Neural crest cell (in vitro differentiated cells): ENCODE measurements around the gene GADD45A. TPM values are rescaled to one million over a fixed set of nuclear protein-coding genes. Genes with fewer than 3 reads are reported as not detected.

ENCODE experiments used
- DNase-seq: peaks from one replicate; pipeline ENCODE4 v3.0.0; 2021; ENCODE audit warnings: low read depth, mixed read lengths, low spot score
- H3K27ac Mint-ChIP-seq: one replicate; pipeline ENCODE4 v1.8.0; 2021; ENCODE audit warnings: mild to moderate bottlenecking, mixed read lengths; ENCODE audit not compliant: unreplicated experiment
- H3K27me3 Mint-ChIP-seq: 2 replicates; pipeline ENCODE4 v1.8.0; 2021; ENCODE audit warnings: low read depth, mild to moderate bottlenecking, mixed read lengths
- H3K36me3 Mint-ChIP-seq: 2 replicates; pipeline ENCODE4 v1.8.0; 2021; ENCODE audit warnings: low read depth, mild to moderate bottlenecking, mixed read lengths
- H3K4me1 Mint-ChIP-seq: 2 replicates; pipeline ENCODE4 v1.8.0; 2021; ENCODE audit warnings: mixed read lengths
- H3K4me3 Mint-ChIP-seq: one replicate; pipeline ENCODE4 v1.8.0; 2021; ENCODE audit warnings: mild to moderate bottlenecking, mixed read lengths
- H3K9me3 Mint-ChIP-seq: 2 replicates; pipeline ENCODE4 v1.8.0; 2021; ENCODE audit warnings: mixed read lengths
- total RNA-seq: library from RNA; stranded (reverse); gene quantifications from 2 replicates; pipeline ENCODE4 v1.2.1, GENCODE V29; 2021
- TF ChIP-seq, protein P1 (sequence below): fragments of 200-600 bp; sonication (generic); conservative IDR thresholded peaks from 2 replicates; pipeline ENCODE4 v1.5.0; 2021; ENCODE audit warnings: antibody characterized with exemption, mild to moderate bottlenecking

Gene GADD45A
- total RNA-seq, 1 donor from 2014 or later = 17.8 TPM

DNA sequence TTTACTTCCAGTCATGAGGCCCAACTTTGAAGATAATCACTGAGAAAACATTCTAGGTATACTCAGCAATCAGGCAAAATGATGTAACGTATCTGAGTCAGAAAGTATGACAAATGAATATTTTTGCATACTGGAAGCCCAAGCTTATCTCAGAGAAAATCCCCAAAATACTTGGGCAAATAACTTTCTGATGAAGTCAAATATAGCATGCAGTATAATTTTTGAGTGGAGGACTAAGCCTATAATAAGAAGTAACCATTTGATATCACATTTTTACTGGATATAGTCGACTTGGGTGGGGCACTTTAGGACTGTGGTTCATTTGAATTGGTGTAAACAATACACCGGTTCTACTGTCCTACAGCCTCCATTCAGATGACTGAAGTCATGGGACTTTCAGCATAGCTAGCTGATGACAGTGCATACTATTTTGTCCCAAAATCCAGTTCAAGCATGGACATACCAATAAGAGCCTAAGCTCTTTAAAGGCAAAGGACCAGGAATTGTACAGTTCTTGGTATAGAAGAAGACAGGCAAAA is 2.3 kb upstream of the GADD45A start:
- TF ChIP-seq, protein P1, sequence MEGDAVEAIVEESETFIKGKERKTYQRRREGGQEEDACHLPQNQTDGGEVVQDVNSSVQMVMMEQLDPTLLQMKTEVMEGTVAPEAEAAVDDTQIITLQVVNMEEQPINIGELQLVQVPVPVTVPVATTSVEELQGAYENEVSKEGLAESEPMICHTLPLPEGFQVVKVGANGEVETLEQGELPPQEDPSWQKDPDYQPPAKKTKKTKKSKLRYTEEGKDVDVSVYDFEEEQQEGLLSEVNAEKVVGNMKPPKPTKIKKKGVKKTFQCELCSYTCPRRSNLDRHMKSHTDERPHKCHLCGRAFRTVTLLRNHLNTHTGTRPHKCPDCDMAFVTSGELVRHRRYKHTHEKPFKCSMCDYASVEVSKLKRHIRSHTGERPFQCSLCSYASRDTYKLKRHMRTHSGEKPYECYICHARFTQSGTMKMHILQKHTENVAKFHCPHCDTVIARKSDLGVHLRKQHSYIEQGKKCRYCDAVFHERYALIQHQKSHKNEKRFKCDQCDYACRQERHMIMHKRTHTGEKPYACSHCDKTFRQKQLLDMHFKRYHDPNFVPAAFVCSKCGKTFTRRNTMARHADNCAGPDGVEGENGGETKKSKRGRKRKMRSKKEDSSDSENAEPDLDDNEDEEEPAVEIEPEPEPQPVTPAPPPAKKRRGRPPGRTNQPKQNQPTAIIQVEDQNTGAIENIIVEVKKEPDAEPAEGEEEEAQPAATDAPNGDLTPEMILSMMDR = no peak
- DNase-seq = no peak
- H3K9me3 Mint-ChIP-seq = no peaks in the 10 kb centered on the region
- peaks cover 23% of the 10 kb centered on the region for H3K4me1 Mint-ChIP-seq
- peaks cover 2% of the 10 kb centered on the region for H3K36me3 Mint-ChIP-seq
- no peak overlapping the region for H3K27ac Mint-ChIP-seq
- no peaks in the 10 kb centered on the region for H3K27me3 Mint-ChIP-seq
- H3K4me3 Mint-ChIP-seq = no peak overlapping the region

GRCh38 chr1:67683316-67683715 is 1.7 kb upstream of the GADD45A start:
- Mint-ChIP-seq H3K36me3 (peaks cover 4% of the 10 kb centered on the region), H3K27me3 (no peaks in the 10 kb centered on the region), H3K27ac (no peak overlapping the region), H3K4me1 (peaks cover 25% of the 10 kb centered on the region), H3K4me3 (no peak overlapping the region), H3K9me3 (no peaks in the 10 kb centered on the region)
- TF ChIP-seq, protein P1 = no peak
- no peak for DNase-seq

DNA sequence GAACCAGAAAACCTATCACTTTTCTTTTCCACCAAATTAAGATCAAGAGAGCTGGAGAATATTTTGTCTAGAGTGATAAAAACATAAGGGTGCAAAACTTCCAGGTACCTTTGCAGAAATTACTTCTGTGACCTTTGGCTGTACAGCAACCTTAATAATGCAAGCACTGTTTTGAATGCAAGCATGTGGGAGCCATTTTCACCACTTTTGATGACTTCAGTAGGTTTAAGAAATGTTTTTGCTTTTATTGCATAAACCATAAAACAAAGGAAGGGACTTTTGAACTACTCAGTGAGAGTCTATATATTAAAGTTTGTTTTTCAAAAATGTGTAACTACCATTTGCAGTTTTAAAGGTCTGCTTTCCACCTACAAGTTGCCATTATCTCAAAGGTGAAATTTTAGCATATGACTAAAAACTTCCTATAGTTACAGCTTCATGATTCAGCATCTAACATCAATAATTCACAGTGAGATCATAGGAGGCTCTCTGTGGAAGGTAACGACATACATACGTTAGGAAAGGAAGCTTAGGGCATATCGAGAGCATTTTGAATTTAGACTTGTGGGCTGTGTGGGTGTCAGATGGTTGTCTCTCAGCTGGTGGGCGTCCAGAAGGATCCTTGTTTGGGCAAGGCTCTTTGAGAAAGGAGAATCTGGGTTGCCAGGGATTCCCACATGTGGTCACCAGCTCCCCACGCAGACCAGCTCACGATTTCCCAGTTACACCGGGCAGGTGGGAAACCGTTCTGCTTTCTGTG is 1.1 kb upstream of the GADD45A start:
- H3K4me3 Mint-ChIP-seq = peak overlapping the region; percentile 99
- H3K36me3 Mint-ChIP-seq = peaks cover 6% of the 10 kb centered on the region
- H3K27ac Mint-ChIP-seq = no peak overlapping the region

DNA sequence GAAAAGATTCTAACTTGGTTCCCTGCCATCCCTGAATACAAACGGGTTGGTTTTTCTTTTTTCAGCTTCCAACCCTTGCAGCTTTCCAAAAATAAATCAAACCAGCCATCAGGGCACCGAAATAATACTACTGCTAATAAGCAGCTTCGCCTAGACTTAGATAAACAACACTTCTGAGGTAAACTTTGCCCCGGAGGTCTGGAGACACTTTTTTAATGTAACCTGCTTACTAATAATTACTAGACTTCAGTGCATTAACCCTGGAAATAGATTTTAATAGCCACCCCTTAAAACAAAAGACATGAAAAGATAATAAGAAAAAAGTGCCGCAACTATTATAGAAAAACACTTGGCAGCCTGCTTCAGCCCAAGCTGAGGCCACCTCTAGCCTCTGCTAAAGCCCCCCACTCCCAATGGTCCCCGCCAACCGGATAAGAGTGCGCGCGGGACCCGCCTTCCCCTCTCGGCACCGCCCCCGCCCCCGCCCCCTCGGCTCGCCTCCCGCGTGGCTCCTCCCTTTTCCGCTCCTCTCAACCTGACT is 405 bp upstream of the GADD45A start:
- H3K9me3 Mint-ChIP-seq = no peaks in the 10 kb centered on the region
- peaks cover 25% of the 10 kb centered on the region for H3K4me1 Mint-ChIP-seq
- TF ChIP-seq, protein P1 = no peak
- no peak for DNase-seq
- H3K27me3 Mint-ChIP-seq = no peaks in the 10 kb centered on the region
- peaks cover 10% of the 10 kb centered on the region for H3K36me3 Mint-ChIP-seq
- H3K27ac Mint-ChIP-seq = no peak overlapping the region
- H3K4me3 Mint-ChIP-seq = peak overlapping the region; percentile 99

More for the DNA sequence above, 1.1 kb upstream of the GADD45A start:
- no peaks in the 10 kb centered on the region for H3K27me3 Mint-ChIP-seq
- no peaks in the 10 kb centered on the region for H3K9me3 Mint-ChIP-seq
- no peak for DNase-seq
- H3K4me1 Mint-ChIP-seq = peaks cover 25% of the 10 kb centered on the region
- TF ChIP-seq, protein P1 = no peak

DNA sequence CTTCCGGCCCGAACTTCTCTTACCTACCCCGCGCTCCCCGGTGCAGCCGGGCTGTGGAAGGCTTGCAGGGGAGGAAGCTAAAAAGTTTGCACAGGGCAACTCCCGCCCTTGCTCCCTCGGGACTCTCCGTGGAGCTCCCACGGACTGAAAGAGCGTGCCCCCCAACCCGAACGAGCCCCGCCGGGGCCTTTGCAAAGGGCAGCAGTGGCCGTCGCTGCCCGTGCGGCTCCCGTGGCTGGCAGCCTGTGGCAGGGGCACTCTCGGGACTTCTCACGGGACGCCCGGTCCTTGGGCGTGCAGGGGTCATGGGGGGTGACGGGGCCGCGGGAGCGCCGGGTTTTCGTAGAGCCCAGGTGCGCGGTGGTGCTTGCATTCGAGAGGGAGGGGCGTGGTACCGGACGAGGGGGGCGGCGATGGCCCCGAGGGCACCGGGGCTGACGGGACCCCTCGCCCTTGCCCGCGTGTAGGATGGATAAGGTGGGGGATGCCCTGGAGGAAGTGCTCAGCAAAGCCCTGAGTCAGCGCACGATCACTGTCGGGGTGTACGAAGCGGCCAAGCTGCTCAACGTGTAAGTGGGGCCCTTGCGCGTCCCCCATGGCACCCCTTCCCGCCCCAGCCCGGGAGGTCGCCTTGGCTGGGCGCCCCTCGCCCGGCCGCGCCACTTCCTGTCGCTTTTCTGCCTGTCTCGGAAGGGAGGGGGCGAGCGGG is 711 bp downstream of the GADD45A start:
- Mint-ChIP-seq H3K4me3 (peak overlapping the region; percentile 99), H3K36me3 (peaks cover 10% of the 10 kb centered on the region), H3K27me3 (no peaks in the 10 kb centered on the region), H3K27ac (peak overlapping the region; percentile 68), H3K9me3 (no peaks in the 10 kb centered on the region), H3K4me1 (peaks cover 25% of the 10 kb centered on the region)
- peak; percentile 32 for DNase-seq
- TF ChIP-seq, protein P1 = no peak
